SH-SY5Y (cell line): ENCODE data around the gene ZNF366.

Experiments used
- GATA2 ChIP-seq: IDR thresholded peaks from 2 replicates; pipeline ENCODE4 v1.6.1; 2011; ENCODE audit warnings: mild to moderate bottlenecking, low read depth, low read length
- GATA3 ChIP-seq: IDR thresholded peaks from 2 replicates; pipeline ENCODE4 v1.6.1; 2011; ENCODE audit warnings: low read depth, mild to moderate bottlenecking, low read length, moderate library complexity

GRCh38 chr5:72459913-72460312 is 47.3 kb downstream of the ZNF366 start:
- TF ChIP-seq GATA3 = no peak
- TF ChIP-seq GATA2 = no peak
